GM23248 (cell line): ENCODE data around the gene SCO2.

Experiments
- EZH2 ChIP-seq: fragments of 200-600 bp; sonication (generic); IDR thresholded peaks from 2 replicates; pipeline ENCODE4 v1.6.1; 2018; ENCODE audit warnings: antibody characterized with exemption, mild to moderate bottlenecking; ENCODE audit not compliant: insufficient read depth, poor library complexity, severe bottlenecking
- EZH2phosphoT487 ChIP-seq: fragments of 200-600 bp; sonication (generic); IDR thresholded peaks from 2 replicates; pipeline ENCODE4 v1.6.1; 2018; ENCODE audit warnings: antibody characterized with exemption, moderate library complexity, mild to moderate bottlenecking, low read depth; ENCODE audit not compliant: insufficient read depth

GRCh38 chr22:50547263-50547985, 22.0 kb upstream of the SCO2 start:
- TF ChIP-seq EZH2phosphoT487 (no peak), EZH2 (no peak)
